ENCODE data around the gene APOLD1.

APOLD1 gene

GRCh38 chr12:12839873-12840579 lies 54.6 kb downstream of the APOLD1 start:
- Histone ChIP-seq H2AFZ (ENCODE audit: low read length, unreplicated experiment) (no peak overlapping the region), H3K27me3 (ENCODE audit: insufficient read depth, low read length) (no peaks in the 10 kb centered on the region), H3K36me3 (ENCODE audit: insufficient read depth, low read length) (no peaks in the 10 kb centered on the region; the same call in 1 of the 2 replicates), H3K4me3 (ENCODE audit: low read depth, low read length) (no peak overlapping the region), H3K79me2 (ENCODE audit: control insufficient read depth, insufficient read depth, low read length, unreplicated experiment) (no peaks in the 10 kb centered on the region), H3K4me1 (ENCODE audit: control insufficient read depth, insufficient read depth, low read length, unreplicated experiment) (peaks cover 41% of the 10 kb centered on the region), H3K27ac (ENCODE audit: low read depth, low read length) (peak overlapping the region; percentile 86)

- no peak overlapping the region for H2AFZ ChIP-seq (ENCODE audit: low read length, unreplicated experiment)
- H3K27me3 ChIP-seq (ENCODE audit: insufficient read depth, low read length): no peaks in the 10 kb centered on the region
- no peak overlapping the region for H3K4me3 ChIP-seq (ENCODE audit: low read depth, low read length)
- no peaks in the 10 kb centered on the region; the same call in 1 of the 2 replicates for H3K36me3 ChIP-seq (ENCODE audit: insufficient read depth, low read length)
- peaks cover 38% of the 10 kb centered on the region for H3K4me1 ChIP-seq (ENCODE audit: control insufficient read depth, insufficient read depth, low read length, unreplicated experiment)
- peak overlapping the region; percentile 86 for H3K27ac ChIP-seq (ENCODE audit: low read depth, low read length)
- no peaks in the 10 kb centered on the region for H3K79me2 ChIP-seq (ENCODE audit: control insufficient read depth, insufficient read depth, low read length, unreplicated experiment)
These were observed 55.1 kb downstream of the APOLD1 start for GRCh38 chr12:12840580-12840899.
